Suprapubic skin (tissue), 3 donors: ENCODE data around the gene DRC3.

Experiments used
- POLR2AphosphoS5 ChIP-seq, 3 donors: sonication (generic); formaldehyde crosslinking; IDR thresholded peaks; one replicate each; pipeline ENCODE4 v1.6.1; 2017; ENCODE audit warnings: antibody characterized with exemption in 3 of 3
- TF ChIP-seq, protein P1 (sequence below), 2 donors: fragments of 200-600 bp in 1 of 2; fragments of 450-650 bp in 1 of 2; sonication (generic) in 1 of 2; IDR thresholded peaks; one replicate each; pipeline ENCODE4 v1.5.1; 2016 to 2019; ENCODE audit warnings: antibody characterized with exemption in 2 of 2, mild to moderate bottlenecking in 1 of 2, moderate library complexity in 1 of 2

- TF ChIP-seq, protein P1, sequence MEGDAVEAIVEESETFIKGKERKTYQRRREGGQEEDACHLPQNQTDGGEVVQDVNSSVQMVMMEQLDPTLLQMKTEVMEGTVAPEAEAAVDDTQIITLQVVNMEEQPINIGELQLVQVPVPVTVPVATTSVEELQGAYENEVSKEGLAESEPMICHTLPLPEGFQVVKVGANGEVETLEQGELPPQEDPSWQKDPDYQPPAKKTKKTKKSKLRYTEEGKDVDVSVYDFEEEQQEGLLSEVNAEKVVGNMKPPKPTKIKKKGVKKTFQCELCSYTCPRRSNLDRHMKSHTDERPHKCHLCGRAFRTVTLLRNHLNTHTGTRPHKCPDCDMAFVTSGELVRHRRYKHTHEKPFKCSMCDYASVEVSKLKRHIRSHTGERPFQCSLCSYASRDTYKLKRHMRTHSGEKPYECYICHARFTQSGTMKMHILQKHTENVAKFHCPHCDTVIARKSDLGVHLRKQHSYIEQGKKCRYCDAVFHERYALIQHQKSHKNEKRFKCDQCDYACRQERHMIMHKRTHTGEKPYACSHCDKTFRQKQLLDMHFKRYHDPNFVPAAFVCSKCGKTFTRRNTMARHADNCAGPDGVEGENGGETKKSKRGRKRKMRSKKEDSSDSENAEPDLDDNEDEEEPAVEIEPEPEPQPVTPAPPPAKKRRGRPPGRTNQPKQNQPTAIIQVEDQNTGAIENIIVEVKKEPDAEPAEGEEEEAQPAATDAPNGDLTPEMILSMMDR (IDR thresholded peaks at IDR 0.05): no peak
- no peak for TF ChIP-seq POLR2AphosphoS5 (IDR thresholded peaks at IDR 0.05)
These were observed 12.9 kb downstream of the DRC3 start for GRCh38 chr17:17985555-17985954.
